Suppressor macrophage (primary cell): Measurements from ENCODE around the gene DELE1.

Source experiments
- DNase-seq, 4 experiments: peaks; one replicate each; pipeline ENCODE4 v3.0.0-alpha.2; 2020 to 2022

DELE1 gene

DNA sequence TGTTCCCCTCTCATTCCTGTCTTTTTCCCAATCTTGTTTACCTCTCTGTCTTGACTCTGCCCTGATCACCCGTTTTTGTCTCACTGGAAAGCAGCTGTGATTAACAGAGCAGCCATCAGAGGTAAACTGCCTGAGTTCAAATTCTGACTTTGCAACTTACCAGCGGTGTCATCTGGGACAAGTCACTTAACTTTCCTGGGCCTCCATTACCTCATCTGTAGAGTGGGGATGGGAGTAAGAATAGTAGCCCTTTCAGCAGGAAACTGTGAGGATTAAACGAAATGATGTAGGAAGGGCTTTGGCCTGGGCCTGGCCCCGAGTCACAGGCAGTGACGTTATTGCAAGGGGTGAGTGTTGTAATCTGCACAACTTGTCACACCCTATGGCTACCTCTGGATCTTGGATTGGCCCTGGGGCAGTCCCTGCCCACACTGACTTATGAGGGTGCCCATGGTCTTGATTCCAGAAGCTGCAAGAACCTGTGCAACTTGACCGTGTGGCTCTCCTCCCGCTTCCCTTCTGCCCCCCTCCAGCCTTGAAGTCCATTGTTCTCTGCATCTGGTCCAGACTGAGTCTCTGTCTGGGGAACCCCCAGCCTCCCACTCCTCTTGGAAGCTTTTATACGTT lies 35.0 kb downstream of the DELE1 start:
- DNase-seq, result peak; percentile 78 to 91 (median 80)

DNA sequence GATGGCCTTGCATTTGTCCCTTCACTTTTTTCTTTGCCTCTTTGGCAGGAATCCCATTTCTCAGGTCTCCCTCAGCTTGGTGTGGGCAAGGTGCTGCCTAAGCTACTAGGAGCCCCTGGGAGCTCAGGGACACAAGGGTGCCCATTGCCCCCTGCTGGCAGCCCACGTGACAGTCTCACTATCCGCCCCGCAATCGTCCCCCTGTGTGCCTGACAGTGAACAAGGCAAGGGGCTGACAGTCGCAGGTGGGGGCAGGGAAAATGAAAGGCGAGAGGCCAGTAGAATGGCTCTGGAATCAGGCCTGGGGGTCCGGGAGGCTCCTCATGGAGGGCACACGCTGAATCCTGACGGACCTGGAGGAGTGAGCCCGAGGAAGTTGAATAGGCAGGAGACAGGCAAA lies 36.3 kb downstream of the DELE1 start:
- DNase-seq, result peak in 1 of 4 experiments; percentile 55

DNA sequence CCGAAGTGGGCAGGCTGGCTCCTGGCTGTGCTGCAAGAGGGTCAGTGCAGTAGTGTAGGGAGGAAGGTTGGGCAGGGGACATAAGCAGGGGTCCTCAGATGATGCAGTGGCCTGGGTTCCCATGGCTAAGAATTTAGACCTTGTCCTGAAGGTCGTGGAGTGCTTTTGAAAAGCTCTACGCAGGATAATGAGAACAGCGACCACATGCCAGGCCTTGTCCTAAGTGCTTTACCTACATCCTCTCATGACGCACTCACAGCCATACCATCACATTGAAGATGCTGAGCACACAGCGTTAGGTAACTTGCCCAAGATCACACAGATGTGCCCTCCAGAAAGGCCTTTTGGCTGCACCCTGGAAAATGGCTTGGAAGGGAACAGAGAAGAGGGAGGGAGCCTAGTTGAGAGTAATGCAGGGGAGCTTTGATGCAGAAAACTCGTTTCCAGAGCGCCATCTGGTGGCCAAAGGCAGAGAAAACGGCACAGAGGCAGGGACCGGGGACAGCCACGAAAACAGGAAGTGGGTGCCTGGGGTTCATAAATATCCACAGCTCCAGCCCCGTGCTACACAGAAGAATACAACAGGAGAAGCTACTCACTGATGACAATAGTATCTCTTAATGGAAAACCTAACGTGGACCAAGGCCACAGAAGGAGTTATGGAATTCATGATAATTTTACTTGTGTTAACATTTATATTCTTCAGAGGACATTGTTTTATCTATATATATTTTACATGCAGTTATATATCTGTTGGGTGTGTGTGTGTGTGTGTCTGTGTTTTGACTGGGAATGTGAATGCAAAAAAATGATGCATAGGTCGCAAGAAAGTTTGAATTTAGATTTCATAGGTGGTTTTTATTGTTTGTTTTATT lies 37.0 kb downstream of the DELE1 start:
- DNase-seq, result peak; percentile 94 to 97 (median 96)

DNA sequence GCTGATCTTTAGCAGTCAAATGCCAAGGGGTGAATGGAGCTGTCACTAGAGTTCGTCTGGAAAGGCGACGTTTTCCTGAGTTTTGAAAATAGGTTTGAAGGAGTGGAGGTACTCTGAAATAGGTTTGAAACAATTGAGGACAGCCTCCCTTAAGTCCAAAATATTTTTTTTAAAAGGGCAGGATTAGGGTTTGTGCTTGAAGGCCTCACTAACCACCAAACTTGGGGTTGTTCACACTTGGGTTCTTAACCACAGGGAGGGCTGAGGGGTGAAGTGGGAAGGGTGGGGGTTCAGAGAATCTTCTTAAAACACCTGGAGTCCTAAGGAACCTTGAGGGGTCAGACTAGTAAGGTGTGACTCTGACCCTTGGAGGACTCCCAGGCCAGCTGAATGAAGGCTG lies 37.8 kb downstream of the DELE1 start:
- no peak for DNase-seq

DNA sequence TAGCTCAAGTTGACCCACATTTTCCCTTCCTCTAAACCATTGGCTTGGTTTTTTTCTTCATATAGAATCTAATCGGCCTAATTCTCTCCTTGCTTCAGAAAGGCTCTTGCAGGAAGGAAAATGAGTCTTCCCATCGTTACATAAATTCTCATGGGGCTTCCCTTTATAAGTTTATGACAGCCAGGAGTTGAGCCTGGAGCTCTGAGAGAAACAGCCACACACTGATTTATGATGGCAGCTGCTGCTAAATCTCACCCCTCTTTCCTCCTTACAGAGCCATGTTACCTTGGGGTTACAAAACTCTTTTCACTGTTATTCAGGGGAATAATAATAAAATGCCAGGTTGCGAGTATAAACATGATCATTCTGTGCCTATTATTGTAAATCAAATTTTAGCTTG lies 40.0 kb downstream of the DELE1 start:
- peak in 2 of 4 experiments; percentile 31 to 36 for DNase-seq

DNA sequence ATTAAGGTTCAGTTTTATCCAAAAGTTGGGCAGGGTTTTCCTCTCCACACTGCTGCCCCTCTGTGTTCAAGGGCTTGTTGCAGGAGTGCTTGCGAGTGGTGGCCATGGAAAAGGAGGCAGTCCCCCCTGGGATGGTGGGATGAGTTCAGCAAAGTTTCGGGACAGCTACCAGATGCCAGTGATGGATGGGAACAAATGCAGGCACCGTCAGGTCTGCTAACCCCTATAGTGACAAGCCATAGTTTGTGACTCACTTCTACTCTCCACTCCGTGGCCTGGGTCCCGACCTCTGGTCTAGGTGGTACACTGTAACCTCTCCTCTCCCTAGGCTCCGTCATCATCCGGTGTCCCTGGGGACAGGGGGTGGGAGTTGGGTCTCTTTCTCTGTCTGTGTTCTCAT lies 41.4 kb downstream of the DELE1 start:
- no peak for DNase-seq

- no peak for DNase-seq
These were observed 42.7 kb downstream of the DELE1 start for GRCh38 chr5:141966275-141966962.

GRCh38 chr5:141966963-141967333 lies 43.3 kb downstream of the DELE1 start:
- no peak for DNase-seq

DNA sequence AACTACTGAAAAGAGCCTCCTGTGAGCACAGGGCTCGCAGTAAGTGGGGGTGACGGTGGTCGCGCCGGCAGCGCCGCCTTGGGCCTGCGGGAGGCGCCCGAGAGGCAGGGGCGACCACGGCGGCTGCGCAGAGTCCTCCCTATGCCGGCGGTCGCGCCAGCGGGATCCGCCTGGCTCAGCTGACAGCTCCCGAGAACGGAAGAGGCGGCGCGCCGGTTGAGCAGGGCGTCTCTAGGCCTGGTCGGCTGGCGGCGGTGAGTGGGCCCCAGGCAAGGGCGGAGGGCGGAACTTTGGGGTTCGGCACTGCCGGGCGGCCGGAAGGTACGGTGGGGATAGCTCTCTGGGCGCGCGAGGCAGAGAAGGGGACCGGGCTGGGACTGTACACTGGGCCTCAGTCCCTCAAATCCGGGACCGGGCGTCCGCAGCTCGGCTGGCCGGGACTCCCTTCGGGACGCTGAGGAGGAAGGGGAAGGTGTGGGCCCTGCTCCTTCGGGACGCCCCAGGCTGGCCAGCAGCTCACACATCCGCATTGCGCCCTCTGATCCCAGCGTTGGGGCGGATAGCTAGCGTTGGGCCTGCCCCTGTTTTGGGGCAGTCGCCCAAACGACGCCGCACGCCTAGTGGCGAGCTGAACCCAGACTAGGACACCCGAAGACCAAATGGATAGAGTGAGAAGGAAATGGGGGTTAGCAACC lies 45.4 kb downstream of the DELE1 start, which contains the start of gene RNF14:
RNF14 (plus strand) TSS at position 192 of the 695 bp plus-strand sequence. CDS start 4,484 bp downstream, outside the sequence.
- DNase-seq, result peak; percentile 97 to 99 (median 98)

- peak; percentile 48 to 80 (median 70) for DNase-seq
These were observed 46.4 kb downstream of the DELE1 start for GRCh38 chr5:141969783-141970771.

- no peak for DNase-seq
These were observed 50.4 kb downstream of the DELE1 start for GRCh38 chr5:141973871-141974595.

DNA sequence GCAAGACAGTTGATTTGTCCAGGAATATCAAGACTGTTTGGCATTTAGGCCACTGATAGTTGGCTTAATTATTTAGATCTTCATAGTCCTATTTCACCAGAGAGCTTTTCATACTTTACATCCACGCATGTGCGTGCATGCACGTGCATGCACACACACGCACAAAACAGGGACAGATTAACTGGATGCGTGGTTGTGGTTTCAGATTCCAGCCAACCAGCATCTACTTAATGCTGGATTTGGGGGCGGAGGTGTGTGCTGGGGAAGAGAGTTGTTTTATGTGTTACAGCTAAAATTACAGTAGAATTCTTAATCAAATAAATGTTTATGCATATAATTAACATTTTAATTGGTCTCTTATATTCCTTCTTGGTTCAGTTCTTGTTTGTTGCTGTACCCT lies 52.5 kb downstream of the DELE1 start:
- DNase-seq, result no peak

DNA sequence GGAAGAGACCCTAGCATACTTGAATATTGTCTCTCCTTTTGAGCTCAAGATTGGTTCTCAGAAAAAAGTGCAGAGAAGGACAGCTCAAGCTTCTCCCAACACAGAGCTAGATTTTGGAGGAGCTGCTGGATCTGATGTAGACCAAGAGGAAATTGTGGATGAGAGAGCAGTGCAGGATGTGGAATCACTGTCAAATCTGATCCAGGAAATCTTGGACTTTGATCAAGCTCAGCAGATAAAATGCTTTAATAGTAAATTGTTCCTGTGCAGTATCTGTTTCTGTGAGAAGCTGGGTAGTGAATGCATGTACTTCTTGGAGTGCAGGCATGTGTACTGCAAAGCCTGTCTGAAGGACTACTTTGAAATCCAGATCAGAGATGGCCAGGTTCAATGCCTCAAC lies 54.7 kb downstream of the DELE1 start:
- no peak for DNase-seq

GRCh38 chr5:141982626-141983025 lies 59.0 kb downstream of the DELE1 start:
- DNase-seq, result no peak

DNA sequence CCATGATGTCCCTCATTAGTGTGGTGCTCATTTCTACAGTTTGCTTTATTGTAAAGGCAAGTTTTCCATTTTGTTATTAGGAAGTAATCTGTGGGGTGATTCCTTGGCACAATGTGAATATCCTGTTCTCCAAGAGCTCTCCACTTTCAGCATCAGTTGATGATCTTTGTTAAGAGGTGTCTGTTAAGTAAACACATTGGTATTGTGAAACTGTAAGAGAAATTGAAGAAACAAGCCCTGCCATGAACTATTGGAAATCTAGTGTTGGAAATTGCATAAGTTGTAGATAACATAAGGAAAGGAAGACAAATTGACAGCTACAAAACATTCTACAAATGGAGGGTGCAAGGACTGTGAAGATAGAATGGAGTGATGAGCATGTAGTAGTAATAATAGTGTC lies 62.4 kb downstream of the DELE1 start:
- no peak for DNase-seq

DNA sequence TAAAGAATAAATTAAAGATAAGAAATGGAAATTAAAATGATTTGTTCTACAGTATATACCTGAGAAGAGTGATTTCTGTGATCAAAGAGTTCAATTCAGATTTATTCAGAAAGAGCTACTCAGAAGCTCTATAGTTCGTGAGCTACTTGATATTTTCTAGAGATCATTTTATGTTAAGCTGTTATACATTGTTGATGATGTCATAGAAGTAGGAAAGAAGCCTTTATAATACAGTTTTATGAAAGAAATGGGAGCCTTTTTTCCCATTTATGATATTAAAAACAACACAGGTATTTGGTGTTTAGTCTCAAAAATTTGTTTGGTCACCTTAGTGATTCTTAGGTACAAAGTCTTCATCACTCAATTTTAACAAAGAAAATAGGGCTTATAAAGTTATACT lies 66.0 kb downstream of the DELE1 start:
- DNase-seq, result no peak
